DLD1 (cell line): ENCODE data around the gene POC1A.

Experiments
- in situ Hi-C: cut with HindIII; loops from 2 replicates; pipeline ENCODE4 v1.10.0; 2017; ENCODE audit warnings: low sequenced_read_pairs

POC1A gene

GRCh38 chr3:52154135-52155094 lies at the start of gene POC1A:
TSS of gene POC1A (minus strand) at chr3:52154423. CDS start at chr3:52154372, 51 bp downstream.
- in situ Hi-C loops: loop anchor here (5.0 kb wide), 1 partner anchor 107 kb away; no protein-coding TSS in a partner anchor

DNA sequence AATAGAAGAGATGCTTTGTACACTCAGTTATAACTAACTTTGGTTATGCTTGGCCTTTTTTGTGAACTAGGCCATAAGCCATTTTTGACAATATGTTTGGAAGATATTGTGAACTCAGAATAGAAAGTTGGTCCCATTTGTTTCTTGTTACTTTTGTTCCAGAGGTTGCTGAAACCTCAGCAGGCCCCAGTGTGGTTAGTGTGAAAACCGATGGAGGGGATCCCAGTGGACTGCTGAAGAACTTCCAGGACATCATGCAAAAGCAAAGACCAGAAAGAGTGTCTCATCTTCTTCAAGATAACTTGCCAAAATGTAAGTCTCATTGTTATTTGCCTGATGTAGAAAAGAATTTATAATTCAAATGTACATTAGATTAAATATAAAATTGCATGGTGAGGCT lies 49.5 kb upstream of the POC1A start:
- in situ Hi-C loops: no loop called here

DNA sequence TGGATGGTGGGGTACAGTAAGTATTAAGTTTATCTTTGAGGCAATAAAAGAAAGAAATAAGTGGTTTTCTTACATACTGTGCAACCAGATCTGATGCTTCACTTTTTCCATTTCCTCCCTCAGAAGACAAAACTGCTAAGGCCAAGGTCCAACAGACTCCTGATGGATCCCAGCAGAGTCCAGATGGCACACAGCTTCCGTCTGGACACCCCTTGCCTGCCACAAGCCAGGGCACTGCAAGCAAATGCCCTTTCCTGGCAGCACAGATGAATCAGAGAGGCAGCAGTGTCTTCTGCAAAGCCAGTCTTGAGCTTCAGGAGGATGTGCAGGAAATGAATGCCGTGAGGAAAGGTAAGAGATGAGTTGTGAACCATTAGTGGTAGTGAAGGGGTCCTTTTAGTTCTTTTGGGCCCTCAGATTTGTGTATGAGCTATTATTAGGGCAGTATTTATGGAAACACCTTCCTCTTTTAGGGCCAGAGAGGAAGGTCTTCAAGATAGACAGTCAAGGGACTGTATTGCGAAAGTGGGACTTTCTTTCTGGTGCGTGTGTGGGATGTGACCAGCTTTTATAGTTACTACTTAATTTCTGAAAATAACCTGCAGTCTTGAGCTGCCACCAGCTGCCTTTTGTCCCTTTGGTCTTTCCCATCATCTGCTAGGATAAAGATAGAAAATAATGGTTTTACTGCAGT lies 48.3 kb upstream of the POC1A start:
- in situ Hi-C loops: no loop called here

- in situ Hi-C loops: no loop called here
These were observed 46.9 kb upstream of the POC1A start for GRCh38 chr3:52200981-52201679.

- in situ Hi-C loops: no loop called here
These were observed 44.7 kb upstream of the POC1A start for GRCh38 chr3:52198643-52199608.

- in situ Hi-C loops: no loop called here
These were observed 43.8 kb upstream of the POC1A start, which contains the start of gene ALAS1 for GRCh38 chr3:52197842-52198625. TSS of gene ALAS1 (plus strand) at chr3:52198160. CDS start at chr3:52199242, 1,082 bp downstream.

GRCh38 chr3:52197499-52197841 lies 43.2 kb upstream of the POC1A start:
- in situ Hi-C loops: no loop called here

DNA sequence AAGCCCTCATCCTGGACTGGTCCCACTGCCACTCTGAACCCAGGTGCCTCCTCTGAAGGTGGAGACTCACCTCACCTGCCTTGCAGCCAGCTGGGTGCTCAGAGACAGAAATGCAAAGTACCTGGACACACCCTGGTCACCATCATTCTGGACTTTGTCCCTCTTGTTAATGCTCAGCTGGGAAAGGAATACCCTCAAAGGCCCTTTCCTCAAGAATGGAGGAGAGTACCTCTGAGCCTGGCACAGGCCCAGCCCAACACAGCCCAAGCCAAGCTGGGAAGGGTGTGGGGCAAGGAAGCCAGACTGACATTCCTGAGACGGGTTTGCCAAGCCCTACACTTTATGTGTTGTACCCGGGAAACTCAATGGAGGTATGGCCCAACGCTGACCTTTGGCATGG lies 42.8 kb upstream of the POC1A start:
- in situ Hi-C loops: no loop called here

DNA sequence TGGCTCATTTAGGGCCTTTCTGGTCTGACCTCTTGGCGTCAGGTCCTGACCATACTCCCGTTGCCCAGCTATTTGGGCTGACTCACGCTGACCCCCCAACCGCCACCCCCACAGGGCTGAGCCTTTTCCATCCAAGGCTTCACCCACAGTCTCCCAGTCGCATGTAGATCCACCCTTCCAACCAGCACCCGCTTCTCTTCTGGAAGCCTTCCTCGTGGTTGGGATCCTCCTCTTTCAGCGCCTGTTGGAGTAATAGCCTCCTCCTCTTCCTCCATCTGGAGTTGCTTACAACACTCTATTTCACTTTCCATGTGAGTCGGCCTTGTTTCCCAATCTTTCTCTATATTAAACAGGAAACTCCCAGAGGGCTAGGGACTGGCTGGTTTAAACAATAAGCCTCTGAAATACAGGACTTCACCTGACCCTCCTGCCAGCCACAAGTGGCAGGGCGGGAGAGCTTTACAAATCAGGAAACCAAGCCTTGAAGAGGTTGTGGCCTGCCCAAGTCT lies 41.7 kb upstream of the POC1A start:
- in situ Hi-C loops: no loop called here

- in situ Hi-C loops: no loop called here
These were observed 41.0 kb upstream of the POC1A start for GRCh38 chr3:52195291-52195597.

DNA sequence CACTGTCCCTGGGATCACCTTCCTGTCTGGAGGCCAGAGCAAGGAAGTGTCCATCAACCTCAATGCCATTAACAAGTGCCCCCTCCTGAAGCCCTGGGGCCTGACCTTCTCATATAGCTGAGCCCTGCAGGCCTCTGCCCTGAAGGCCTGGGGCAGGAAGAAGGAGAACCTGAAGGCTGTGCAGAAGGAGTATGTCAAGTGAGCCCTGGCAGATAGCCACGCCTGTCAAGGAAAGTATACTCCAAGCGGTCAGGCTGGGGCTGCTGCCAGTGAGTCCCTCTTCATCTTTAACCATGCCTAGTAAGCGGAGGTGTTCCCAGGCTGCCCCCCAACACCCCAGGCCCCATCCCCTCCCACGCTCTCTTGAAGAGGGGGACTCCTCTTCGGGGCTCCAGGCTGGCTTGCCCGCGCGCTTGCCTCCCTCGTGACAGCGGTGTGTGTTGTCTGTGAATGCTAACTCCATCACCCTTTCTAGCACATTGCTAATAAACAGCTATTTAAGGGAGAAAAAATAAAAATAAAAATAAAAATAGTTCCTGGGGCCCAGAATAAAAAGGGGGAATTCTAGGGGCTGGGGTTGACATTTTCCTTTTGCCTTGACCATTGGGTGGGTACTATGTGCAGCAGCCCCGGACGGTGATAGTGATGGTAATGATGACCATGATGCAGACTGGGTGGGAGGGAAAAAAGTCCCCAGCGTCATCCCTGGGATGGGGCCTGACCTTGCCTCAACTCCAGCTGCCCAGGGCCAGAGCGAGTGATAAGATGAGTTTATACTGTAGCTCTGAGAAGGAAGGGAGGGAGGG lies 40.5 kb upstream of the POC1A start:
- in situ Hi-C loops: no loop called here

GRCh38 chr3:52193065-52193464 lies 38.8 kb upstream of the POC1A start:
- in situ Hi-C loops: no loop called here

DNA sequence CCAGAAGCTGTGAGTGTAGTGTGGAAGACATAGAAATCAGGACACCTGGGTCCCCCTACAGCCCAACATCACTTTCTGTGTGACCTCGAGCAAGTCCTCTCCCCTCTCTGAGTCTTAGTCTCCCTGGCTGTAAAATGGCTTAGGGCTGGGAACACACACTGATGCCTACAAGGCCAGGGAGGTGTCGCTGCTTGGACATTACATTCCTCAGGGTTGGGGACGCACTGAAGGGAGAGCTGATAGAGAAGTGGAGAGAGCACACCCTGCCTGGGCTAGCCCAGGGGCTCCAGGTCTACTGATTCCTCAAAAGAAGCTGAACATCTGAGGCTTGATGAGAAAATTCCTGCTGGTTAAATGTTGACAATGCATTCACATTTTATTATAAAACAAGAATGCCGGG lies 37.4 kb upstream of the POC1A start:
- in situ Hi-C loops: no loop called here

DNA sequence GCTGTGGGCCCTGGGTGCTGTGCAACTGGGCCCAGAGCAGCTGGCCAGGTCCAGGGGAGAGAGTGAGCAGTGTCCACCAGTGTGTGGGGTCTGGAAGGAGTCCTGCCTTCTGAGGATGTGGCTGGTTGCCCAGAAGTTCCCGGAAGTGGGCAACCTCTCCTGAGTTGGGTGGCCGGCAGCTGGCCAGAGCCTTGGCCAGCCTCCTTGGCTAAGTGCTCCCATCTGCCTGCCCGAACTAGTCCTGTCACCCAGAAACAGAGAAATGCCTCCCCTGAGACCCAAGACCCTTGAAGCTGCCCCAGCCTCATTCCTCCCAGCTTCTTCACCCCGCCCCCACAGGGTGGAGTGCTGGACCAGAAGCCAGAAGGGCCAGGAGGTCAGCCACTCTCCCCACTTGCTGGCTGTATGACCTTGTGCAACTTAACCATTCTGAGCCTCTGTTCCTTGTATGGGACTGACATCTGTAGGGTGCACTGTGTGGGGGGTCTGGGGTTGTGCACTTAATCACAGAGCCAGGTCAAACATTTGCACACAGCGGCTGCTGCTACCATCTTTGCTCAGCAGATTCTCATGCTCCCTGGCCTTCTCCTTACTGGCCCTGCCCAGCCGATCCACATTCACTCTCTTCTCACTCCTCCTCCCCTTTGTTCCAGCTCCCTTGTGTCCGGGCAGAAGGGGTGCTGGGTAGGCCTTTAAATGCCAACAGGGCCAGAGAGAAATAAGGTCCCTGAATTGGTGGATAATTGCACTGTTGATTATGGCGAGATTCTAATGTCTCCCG lies 36.3 kb upstream of the POC1A start:
- in situ Hi-C loops: no loop called here

- in situ Hi-C loops: loop anchor here (10.0 kb wide), 1 partner anchor 86 kb away; the partner anchor contains the start of gene WDR82
These were observed 34.3 kb upstream of the POC1A start for GRCh38 chr3:52188556-52188955.

GRCh38 chr3:52186729-52187128 lies 32.5 kb upstream of the POC1A start:
- in situ Hi-C loops: loop anchor here (10.0 kb wide), 1 partner anchor 88 kb away; the partner anchor contains the start of gene WDR82

DNA sequence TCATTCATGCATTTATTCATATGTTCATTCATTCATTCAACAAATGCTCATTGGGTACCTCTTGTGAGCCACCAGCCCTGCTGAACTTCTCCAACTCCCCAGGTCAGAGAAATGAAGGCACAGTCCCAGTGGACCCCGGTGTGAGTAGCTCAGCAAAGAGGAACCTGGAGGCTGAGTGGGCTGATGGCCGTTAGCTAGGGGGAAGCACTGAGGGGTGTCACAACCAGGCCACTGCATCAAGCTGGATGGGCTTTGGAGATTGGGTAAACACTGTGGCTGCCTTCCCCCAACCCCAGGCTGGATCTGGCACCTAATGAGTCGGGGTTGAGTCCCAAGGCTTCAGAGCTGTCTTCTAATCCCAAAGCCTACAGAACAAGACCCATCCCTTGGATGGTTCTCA lies 31.6 kb upstream of the POC1A start:
- in situ Hi-C loops: loop anchor here (10.0 kb wide), 1 partner anchor 89 kb away; the partner anchor contains the start of gene WDR82
